Stimulated activated CD4-positive, alpha-beta T cell treated with anti-CD3 and anti-CD28 coated beads, Interleukin-12 subunit alpha, Interleukin-12 subunit beta, amount 100 ng/mL, for 48 hours (primary cell): Measurements from ENCODE around the gene TUBGCP2.

Source experiments
- DNase-seq, 3 donors: peaks; one replicate each; pipeline ENCODE4 v3.0.0-alpha.2; 2020; ENCODE audit warnings: low read depth in 2 of 3, low spot score in 1 of 3

Gene TUBGCP2

DNA sequence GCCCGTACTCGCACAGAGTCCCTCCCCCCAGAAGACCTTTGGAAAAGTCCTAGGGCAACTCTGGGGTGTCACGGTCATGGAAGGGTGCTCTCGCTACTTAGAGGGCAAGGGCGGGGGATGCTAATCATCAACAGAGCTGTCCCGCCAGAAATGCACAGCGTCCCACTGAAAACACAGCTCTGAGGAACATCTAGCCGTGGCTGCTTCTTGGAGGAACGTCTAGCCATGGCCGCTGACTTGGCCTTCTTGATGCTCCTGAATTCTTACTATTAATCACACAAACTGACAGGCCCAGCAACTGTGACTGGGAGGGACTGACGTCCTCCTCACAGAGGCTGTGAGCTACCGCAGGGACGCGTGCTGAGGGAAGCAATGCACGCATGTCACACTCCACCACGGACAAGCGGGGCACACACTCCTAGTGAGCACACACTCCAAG, 1.7 kb downstream of the TUBGCP2 start:
- no peak for DNase-seq

- DNase-seq, result no peak
Measured at GRCh38 chr10:133306097-133306476, 2.6 kb downstream of the TUBGCP2 start.

- DNase-seq, result no peak
Measured at GRCh38 chr10:133303206-133303605, 5.5 kb downstream of the TUBGCP2 start.

- no peak for DNase-seq
Measured at GRCh38 chr10:133302230-133302629, 6.4 kb downstream of the TUBGCP2 start.

DNA sequence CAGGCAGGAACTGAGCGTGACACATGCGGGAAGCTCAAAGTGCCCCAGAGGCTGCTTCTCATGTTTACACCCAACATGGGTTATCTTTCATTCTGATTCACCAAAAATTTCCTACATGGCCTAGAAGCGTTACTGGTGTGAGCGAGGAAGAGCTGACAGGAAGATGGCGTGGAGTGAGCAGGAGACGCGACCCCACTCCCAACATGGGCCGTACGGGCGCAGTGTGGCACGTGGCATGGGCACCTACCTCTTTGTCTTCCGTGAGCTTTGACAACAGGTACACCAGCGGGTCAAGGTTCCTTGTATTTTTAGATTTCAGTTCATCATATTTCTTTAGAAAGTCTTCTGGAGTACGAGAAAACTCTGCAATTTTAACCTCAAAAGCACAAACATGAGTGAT, 8.9 kb downstream of the TUBGCP2 start:
- DNase-seq, result no peak

GRCh38 chr10:133299224-133299623, 9.4 kb downstream of the TUBGCP2 start:
- no peak for DNase-seq

DNA sequence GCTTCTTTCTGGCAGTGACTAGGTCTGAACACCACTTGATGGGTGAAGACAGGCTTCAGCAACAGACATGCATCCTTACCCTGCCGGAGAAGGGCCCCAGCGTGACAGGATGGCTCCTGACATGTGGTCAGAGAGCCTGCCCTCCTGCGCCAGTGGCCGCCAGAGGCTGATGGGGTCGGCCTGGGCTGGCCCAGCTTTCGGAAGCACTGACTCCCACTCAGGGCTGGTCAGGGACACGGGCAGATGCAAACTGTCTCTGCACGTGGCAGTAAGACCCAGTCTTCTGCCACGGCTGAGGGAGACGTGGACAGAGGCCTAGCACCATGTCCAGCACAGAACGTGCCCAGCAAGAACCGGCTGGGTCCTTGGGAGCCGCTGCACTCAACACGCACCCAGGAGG, 10.2 kb downstream of the TUBGCP2 start:
- no peak for DNase-seq

DNA sequence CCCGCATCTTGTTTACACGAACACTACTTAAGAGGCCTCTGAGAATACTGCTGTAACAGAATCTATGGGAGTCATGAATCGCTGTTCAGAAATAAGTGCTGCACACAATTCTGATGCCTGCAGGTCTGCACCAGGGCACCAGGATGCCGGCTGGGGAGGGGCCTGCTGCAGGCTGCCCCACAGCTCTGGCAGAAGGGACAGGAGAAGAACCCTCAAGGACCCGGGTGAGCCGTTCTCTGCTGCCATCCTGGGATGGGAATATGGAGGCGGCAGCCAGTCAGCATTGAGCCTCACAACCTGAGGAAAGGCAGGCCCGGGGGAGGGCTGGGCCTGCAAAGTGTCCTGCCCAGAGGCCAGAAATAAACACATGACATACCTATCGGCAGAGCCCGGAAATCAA, 11.2 kb downstream of the TUBGCP2 start:
- no peak for DNase-seq

DNA sequence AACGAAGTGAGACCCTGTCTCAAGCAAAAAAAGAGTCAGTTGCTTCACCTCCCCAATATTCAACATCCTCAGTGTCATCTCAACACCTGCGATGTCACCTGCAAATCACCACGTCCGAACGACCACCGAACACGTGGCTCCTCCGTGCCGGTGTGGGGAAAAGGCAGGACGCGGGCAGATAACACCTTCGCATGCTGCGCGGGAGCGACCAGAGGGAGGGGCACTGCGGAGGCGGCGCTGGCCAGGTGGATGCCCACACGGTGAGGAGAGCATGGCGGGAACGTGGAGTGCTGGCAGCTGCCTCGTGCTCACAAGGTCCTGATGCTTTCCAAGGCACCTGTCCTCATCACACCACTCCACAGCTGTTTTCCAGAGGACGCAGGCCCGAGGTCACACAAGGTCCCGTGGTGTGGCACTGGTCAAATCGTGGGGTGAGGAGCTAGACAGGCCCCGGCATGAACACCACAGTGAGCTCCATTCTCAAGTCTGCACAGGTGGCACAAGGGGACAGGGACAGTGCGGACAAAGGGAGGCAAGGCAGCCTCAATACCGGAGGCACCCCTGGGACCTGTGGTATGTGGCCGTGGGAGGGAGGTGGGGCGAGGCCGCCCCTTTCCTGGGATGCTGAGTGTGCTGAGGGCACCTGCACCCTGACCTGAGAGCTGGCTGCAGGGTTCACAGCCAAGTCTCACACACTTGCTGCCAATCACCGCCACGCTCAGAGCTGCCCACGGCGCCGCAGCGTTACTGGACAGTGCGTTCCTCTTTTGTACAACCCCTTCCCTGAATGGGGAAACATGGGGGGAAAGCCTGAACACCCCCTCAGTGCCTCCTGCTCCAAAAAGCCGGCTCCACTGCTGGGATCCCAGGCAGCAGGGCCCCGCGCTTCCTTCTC, 13.0 kb downstream of the TUBGCP2 start:
- DNase-seq, result no peak

- DNase-seq, result no peak
Measured at GRCh38 chr10:133294189-133294588, 14.5 kb downstream of the TUBGCP2 start.

GRCh38 chr10:133293810-133294119, 14.9 kb downstream of the TUBGCP2 start:
- DNase-seq, result no peak

DNA sequence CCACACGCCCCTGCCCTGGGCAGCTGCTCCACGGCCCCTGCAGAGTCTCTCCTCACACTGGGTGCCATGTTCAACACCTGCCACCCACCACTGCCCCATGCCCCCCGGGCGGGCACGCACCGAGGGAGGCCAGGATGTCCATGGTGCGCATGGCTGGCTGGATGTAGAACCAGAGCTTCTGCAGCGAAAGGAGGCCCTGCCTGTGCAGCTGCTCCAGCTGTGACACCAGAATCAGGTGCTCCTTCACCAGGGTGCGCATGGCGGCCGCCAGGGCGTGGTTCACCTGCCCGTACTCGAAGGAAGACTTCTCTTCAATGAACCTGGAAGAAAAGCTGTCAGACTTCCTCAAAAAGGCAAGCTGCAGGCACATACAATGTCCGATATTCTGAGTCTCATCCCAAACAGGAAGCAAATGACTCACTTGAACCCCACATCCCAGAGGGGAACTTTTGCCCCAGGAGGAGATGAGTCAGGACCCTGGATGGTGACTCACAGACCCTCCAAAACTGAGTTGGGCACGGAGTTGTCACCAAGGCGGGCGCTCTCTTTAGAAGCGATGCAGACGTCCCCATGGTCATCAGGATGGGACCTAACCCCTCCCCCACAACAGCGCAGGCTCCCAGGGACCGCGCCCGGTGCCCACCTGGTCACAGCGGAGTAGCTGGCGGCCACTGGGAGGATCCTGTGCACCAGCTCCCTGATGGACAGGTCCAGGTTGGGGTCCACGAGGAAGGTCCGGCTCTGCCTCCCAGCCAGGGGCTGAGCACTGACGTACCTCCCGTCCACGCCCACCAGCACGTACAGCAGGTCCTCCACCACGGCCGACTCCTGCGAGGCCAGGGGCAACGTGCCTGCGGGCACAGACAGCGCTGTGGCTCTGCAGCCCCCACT, 15.5 kb downstream of the TUBGCP2 start:
- DNase-seq, result no peak

DNA sequence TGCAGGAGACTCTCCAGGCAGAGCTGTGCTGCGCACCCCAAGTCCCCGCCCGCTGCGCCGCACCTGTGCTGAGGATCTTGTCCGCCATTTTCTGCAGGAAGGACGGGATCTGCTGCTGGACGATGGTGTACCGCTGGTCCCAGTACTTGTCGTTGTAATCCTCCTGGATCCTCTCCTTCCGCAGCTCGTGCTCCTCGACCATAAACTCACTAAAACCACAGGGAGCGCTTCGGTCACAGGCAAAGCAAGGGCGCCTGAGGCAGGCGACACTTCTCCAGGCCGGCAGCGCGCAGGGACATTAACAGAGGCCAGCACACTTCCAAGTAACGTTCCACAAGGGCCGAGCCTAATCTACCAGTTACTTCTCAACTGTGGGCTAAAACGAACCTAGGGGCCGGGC, 18.9 kb downstream of the TUBGCP2 start:
- DNase-seq, result no peak

GRCh38 chr10:133287832-133288500, 20.7 kb downstream of the TUBGCP2 start:
- no peak for DNase-seq

DNA sequence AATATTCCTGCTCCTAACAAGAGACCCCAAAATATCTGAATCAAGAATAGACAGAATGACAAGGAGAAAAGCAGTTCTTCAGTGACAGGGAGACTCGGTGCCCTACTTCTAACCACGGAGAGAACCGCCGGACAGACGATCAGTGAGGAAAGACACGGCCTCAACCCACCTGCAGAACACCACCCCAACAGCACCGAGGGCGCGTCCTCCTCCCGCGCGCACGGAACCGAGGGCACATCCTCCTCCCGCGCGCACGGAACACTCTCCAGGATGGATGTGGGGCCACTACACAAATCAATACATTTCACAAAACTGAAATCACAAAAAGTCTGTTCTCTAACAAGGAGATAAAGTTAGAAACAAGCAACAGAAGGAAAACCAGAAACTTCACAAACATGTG, 22.3 kb downstream of the TUBGCP2 start:
- DNase-seq, result no peak

DNA sequence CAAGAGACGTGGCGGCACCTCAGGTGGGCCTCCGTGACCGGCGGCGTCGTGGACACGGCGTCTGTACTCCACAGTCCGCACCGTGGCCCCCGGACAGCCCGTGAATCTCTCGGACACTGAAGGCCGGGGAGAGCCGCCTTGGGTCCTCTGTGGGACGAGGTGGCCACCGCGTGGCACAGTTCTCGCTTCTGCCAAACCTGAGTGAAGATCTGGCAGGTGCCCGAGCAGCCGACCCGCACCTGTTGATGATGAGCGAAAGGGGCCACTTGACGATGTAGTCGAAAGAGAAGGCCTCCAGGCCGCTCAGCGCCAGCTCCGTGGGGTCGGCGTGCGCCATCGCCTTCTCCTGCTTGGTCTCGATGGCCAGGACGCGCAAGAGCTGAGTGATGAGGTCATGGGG, 23.5 kb downstream of the TUBGCP2 start:
- DNase-seq, result no peak

- no peak for DNase-seq
Measured at GRCh38 chr10:133283931-133284330, 24.7 kb downstream of the TUBGCP2 start.

GRCh38 chr10:133282846-133283390, 25.8 kb downstream of the TUBGCP2 start:
- DNase-seq, result no peak

DNA sequence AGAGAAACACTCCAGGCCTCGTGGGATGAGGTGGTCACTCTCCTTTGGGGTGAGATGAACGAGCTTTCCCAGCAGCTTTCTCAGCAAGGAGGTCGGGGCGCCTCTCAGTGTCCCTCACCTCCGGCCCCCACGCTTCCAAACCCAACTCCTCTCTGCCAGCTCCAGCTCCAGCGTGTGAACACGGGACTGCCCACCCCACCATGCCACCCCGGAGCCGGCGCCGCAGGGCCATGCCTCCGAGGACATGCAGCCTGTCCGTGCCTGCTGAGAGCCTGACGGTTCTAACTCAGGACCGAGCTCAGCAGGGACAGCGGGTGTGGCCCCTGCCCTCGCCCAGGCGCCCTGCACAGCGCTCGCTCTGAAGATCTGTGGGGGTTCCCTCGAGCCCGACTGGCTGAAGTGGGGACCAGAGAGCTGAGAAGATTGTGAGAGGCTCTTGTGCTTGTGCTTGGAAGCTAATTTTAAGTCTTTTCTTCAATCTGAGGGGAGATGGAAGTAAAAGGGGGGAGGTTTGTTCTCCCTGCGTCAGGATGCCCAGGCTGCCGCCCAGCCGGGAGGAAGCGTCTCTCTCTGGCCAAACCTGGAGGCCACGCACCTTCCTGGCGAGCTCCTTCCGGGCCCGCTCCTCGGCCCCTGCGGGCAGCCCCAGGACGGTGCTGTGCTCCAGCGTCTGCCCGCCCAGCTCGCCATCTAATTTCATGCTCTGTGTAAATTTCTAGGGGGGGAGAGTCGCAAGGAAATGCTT, 26.9 kb downstream of the TUBGCP2 start:
- DNase-seq, result no peak

DNA sequence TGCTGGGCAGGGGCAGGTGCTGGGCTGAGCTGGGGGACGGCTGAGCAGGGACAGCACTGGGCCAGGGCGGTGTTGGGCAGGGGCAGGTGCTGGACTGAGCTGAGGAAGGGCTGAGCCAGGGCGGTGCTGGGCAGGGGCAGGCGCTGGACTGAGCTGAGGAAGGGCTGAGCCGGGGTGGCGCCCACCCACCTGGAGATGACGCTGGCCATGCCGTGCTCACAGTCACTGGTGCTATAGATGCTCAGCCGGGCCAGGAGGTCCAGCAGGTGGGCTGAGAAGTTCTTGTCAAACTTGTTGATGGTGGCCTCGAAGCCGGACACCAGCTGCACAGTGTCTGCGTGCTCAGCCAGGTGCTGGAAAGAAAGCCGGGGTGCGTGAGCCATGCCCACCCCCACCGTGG, 27.6 kb downstream of the TUBGCP2 start:
- no peak for DNase-seq
